SU-DHL-6 (cell line): ENCODE data around the gene SRGAP2B.
"Not testable (repeated sequence)": the region's sequence is repeated elsewhere in the genome, so short reads cannot be mapped to it uniquely, and the experiment has no call there.

Source experiments
- H2AFZ ChIP-seq: fragments of 200-600 bp; sonication (generic); 2 replicates; pipeline ENCODE4 v1.6.1; 2014; ENCODE audit warnings: low read depth, mild to moderate bottlenecking, moderate library complexity, mixed read lengths, antibody characterized with exemption, low read length; ENCODE audit not compliant: severe bottlenecking
- H3F3A ChIP-seq: fragments of 200-600 bp; shearing (Covaris generic); 2 replicates; pipeline ENCODE4 v1.6.0; 2016; ENCODE audit warnings: antibody characterized with exemption, mild to moderate bottlenecking; ENCODE audit not compliant: insufficient read depth
- H3K27ac ChIP-seq: fragments of 200-600 bp; sonication (generic); 2 replicates; pipeline ENCODE4 v1.5.1; 2016; ENCODE audit warnings: low read depth, mild to moderate bottlenecking, low read length, moderate library complexity, mixed read lengths
- H3K27me3 ChIP-seq: fragments of 200-600 bp; sonication (generic), shearing (Covaris generic); 2 replicates; pipeline ENCODE4 v1.6.0; 2014; ENCODE audit warnings: mild to moderate bottlenecking, low read length
- H3K36me3 ChIP-seq: fragments of 200-600 bp; sonication (generic); 2 replicates; pipeline ENCODE4 v1.6.1; 2014; ENCODE audit warnings: mild to moderate bottlenecking, low read length, mixed read lengths
- H3K4me2 ChIP-seq: fragments of 300-600, 200-600 bp; shearing (Covaris generic), sonication (generic); 2 replicates; pipeline ENCODE4 v1.6.0; 2014; ENCODE audit warnings: low read length, low read depth, mild to moderate bottlenecking; ENCODE audit not compliant: poor library complexity, severe bottlenecking
- H3K4me3 ChIP-seq: fragments of 200-600 bp; sonication (generic); 2 replicates; pipeline ENCODE4 v1.5.1; 2014; ENCODE audit warnings: antibody characterized with exemption, low read length, mild to moderate bottlenecking, mixed read lengths; ENCODE audit not compliant: insufficient read depth, poor library complexity, severe bottlenecking
- H3K79me2 ChIP-seq: fragments of 200-600 bp; sonication (generic); 2 replicates; pipeline ENCODE4 v1.6.1; 2014; ENCODE audit warnings: mild to moderate bottlenecking, low read length, moderate library complexity; ENCODE audit not compliant: insufficient read depth
- H3K9ac ChIP-seq: fragments of 200-600 bp; sonication (generic); 2 replicates; pipeline ENCODE4 v1.7.0; 2014; ENCODE audit warnings: mild to moderate bottlenecking, low read length
- H3K9me2 ChIP-seq: fragments of 200-600 bp; sonication (generic); replicated peaks from 2 replicates; pipeline ENCODE4 v1.6.1; 2014; ENCODE audit warnings: low read length; ENCODE audit not compliant: insufficient read depth
- H3K9me3 ChIP-seq: fragments of 200-600 bp; sonication (generic); 2 replicates; pipeline ENCODE4 v1.6.1; 2014; ENCODE audit warnings: low read length, mixed read lengths; ENCODE audit not compliant: insufficient read depth
- H4K20me1 ChIP-seq: fragments of 200-600 bp; sonication (generic); 2 replicates; pipeline ENCODE4 v1.6.1; 2014; ENCODE audit warnings: low read depth, mild to moderate bottlenecking, antibody characterized with exemption, low read length, moderate library complexity, mixed read lengths

The SRGAP2B gene

GRCh38 chr1:144960929-144961488 lies 134.1 kb downstream of the SRGAP2B start:
- H3K79me2 ChIP-seq, H3K27ac ChIP-seq, H3K4me3 ChIP-seq, H3K36me3 ChIP-seq, H3K9me3 ChIP-seq, H4K20me1 ChIP-seq, H3K27me3 ChIP-seq, H3K9ac ChIP-seq, H2AFZ ChIP-seq, H3F3A ChIP-seq, H3K9me2 ChIP-seq, H3K4me2 ChIP-seq: not testable (repeated sequence)

GRCh38 chr1:144948390-144948789 lies 146.7 kb downstream of the SRGAP2B start:
- not testable (repeated sequence) for H3K27me3 ChIP-seq, H4K20me1 ChIP-seq, H3K9me3 ChIP-seq, H3K36me3 ChIP-seq, H3F3A ChIP-seq, H3K27ac ChIP-seq, H3K9ac ChIP-seq, H3K4me3 ChIP-seq, H3K9me2 ChIP-seq, H3K79me2 ChIP-seq, H2AFZ ChIP-seq, H3K4me2 ChIP-seq

GRCh38 chr1:144947495-144947894 lies 147.6 kb downstream of the SRGAP2B start:
- not testable (repeated sequence) for H4K20me1 ChIP-seq, H3K9me2 ChIP-seq, H3K27me3 ChIP-seq, H3K9me3 ChIP-seq, H3K4me3 ChIP-seq, H3K27ac ChIP-seq, H3K9ac ChIP-seq, H2AFZ ChIP-seq, H3K4me2 ChIP-seq, H3K79me2 ChIP-seq, H3F3A ChIP-seq, H3K36me3 ChIP-seq

GRCh38 chr1:144946525-144947480 lies 148.3 kb downstream of the SRGAP2B start:
- not testable (repeated sequence) for H3K9me2 ChIP-seq, H3K4me3 ChIP-seq, H3K36me3 ChIP-seq, H3K27me3 ChIP-seq, H2AFZ ChIP-seq, H4K20me1 ChIP-seq, H3F3A ChIP-seq, H3K79me2 ChIP-seq, H3K9me3 ChIP-seq, H3K27ac ChIP-seq, H3K9ac ChIP-seq, H3K4me2 ChIP-seq

GRCh38 chr1:144941710-144942109 lies 153.4 kb downstream of the SRGAP2B start:
- not testable (repeated sequence) for H3K9me2 ChIP-seq, H3K9me3 ChIP-seq, H3K79me2 ChIP-seq, H3F3A ChIP-seq, H4K20me1 ChIP-seq, H2AFZ ChIP-seq, H3K4me3 ChIP-seq, H3K4me2 ChIP-seq, H3K9ac ChIP-seq, H3K27ac ChIP-seq, H3K36me3 ChIP-seq, H3K27me3 ChIP-seq

GRCh38 chr1:144940054-144940453 lies 155.1 kb downstream of the SRGAP2B start:
- not testable (repeated sequence) for H3K79me2 ChIP-seq, H4K20me1 ChIP-seq, H3K36me3 ChIP-seq, H3K9me2 ChIP-seq, H3K4me3 ChIP-seq, H3K9me3 ChIP-seq, H3K9ac ChIP-seq, H3K4me2 ChIP-seq, H2AFZ ChIP-seq, H3F3A ChIP-seq, H3K27me3 ChIP-seq, H3K27ac ChIP-seq

- H3K9me2 ChIP-seq, H2AFZ ChIP-seq, H3K4me3 ChIP-seq, H3K36me3 ChIP-seq, H3F3A ChIP-seq, H3K27me3 ChIP-seq, H3K9ac ChIP-seq, H3K27ac ChIP-seq, H3K79me2 ChIP-seq, H3K4me2 ChIP-seq, H4K20me1 ChIP-seq, H3K9me3 ChIP-seq: not testable (repeated sequence)
These were observed 156.5 kb downstream of the SRGAP2B start for GRCh38 chr1:144938627-144939026.

GRCh38 chr1:144936186-144936732 lies 158.9 kb downstream of the SRGAP2B start:
- not testable (repeated sequence) for H2AFZ ChIP-seq, H3K27ac ChIP-seq, H3K79me2 ChIP-seq, H3K4me2 ChIP-seq, H3K9me2 ChIP-seq, H3K9ac ChIP-seq, H4K20me1 ChIP-seq, H3K9me3 ChIP-seq, H3K36me3 ChIP-seq, H3F3A ChIP-seq, H3K4me3 ChIP-seq, H3K27me3 ChIP-seq
